GM18517 (cell line): Measurements from ENCODE around the gene SESN3.
A peak's percentile ranks its signal among the peaks of the same experiment; 100 is the strongest.
"Not testable (repeated sequence)": the region's sequence is repeated elsewhere in the genome, so short reads cannot be mapped to it uniquely, and the experiment has no call there.

Experiments
- ATAC-seq: cut with Tn5 transposase; IDR thresholded peaks from one replicate; pipeline ENCODE4 v1.9.1; 2021; ENCODE audit warnings: mild to moderate bottlenecking, moderate library complexity; ENCODE audit not compliant: unreplicated experiment

SESN3 gene, protein sequence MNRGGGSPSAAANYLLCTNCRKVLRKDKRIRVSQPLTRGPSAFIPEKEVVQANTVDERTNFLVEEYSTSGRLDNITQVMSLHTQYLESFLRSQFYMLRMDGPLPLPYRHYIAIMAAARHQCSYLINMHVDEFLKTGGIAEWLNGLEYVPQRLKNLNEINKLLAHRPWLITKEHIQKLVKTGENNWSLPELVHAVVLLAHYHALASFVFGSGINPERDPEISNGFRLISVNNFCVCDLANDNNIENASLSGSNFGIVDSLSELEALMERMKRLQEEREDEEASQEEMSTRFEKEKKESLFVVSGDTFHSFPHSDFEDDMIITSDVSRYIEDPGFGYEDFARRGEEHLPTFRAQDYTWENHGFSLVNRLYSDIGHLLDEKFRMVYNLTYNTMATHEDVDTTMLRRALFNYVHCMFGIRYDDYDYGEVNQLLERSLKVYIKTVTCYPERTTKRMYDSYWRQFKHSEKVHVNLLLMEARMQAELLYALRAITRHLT

DNA sequence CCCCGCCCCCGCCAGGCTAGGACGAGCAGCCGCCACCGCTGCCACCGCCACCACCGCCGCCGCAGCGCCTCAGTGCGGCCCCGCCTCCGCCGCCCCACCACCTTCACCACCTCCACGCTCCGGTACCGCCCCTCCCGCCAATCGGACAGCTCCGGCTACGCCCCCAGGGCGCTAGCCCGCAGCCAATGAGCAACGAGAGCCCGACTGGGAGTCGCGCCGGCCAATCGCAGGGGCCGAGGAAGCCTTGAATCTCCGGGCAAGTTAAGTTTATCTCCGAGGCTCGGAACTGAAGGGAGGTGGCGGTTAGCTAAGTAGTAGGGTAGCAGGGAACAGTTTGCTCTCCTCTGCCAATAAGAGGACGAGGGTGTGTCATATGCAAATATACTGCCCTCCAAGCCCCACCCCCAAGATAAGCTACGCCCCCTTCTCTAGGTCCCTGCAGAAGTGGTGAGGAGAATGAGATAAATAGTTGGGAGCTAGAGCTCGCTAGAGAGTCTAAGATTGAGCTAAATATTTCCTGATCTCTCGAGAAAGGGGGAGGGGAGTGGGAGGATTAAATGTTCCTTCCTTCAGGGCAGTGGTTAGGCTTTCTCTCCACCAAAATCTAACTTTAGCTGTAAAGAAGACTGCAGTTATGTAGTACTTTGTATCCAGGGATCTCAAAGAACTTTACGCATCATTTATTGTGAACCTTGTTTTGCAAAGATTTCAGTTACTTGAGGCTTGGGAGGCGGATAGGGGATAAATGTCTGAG is at the start of gene SESN3:
TSS of gene SESN3 (minus strand) at position 76 of the 754 bp plus-strand sequence. CDS start 342 bp downstream, outside the sequence.
- ATAC-seq = peak; percentile 99

GRCh38 chr11:95279921-95280868 is 49.2 kb upstream of the SESN3 start:
- peak; percentile 52 for ATAC-seq

GRCh38 chr11:95277868-95278267 is 46.9 kb upstream of the SESN3 start:
- ATAC-seq = no peak

GRCh38 chr11:95276139-95276538 is 45.1 kb upstream of the SESN3 start:
- no peak for ATAC-seq

- not testable (repeated sequence) for ATAC-seq
Observed at GRCh38 chr11:95273618-95274017, 42.6 kb upstream of the SESN3 start.

DNA sequence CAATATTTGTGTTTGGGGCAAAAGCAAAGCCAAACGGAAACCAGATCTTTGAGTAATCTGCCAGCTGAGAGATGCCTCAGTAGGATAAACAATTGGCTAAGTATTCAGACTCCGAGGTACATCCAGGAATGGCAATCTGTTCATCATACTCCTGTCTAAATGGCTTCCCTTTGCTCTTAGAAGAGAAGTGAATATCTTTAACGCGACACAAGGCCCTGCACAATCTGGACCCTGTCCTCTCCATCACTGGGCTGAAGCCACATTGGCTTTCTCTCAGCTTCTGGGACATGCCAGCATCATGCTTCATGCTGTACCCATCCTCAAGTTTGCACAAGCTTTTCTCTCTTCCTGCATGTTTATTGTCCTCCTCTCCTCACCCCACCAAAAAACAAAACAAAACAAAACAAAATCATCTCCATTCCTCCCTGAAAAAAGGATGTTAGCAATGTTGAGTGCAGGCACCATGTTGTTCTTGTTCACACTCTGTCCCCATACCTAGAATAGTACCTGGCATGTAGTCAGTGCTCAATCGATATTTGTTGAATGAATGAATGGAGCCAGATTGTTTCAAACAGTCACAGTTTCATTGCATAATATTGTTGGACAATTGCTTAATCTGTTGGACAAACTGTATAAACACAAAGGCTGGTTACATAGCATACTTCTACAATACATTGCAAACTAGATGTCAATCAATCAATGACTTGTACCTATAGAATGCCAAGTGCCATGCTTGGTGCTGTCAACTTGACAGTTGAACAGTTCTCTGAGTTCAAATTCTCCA is 38.2 kb upstream of the SESN3 start:
- ATAC-seq = no peak

- ATAC-seq = no peak
Observed at GRCh38 chr11:95268391-95268790, 37.4 kb upstream of the SESN3 start.

GRCh38 chr11:95267601-95268213 is 36.7 kb upstream of the SESN3 start:
- ATAC-seq = no peak

DNA sequence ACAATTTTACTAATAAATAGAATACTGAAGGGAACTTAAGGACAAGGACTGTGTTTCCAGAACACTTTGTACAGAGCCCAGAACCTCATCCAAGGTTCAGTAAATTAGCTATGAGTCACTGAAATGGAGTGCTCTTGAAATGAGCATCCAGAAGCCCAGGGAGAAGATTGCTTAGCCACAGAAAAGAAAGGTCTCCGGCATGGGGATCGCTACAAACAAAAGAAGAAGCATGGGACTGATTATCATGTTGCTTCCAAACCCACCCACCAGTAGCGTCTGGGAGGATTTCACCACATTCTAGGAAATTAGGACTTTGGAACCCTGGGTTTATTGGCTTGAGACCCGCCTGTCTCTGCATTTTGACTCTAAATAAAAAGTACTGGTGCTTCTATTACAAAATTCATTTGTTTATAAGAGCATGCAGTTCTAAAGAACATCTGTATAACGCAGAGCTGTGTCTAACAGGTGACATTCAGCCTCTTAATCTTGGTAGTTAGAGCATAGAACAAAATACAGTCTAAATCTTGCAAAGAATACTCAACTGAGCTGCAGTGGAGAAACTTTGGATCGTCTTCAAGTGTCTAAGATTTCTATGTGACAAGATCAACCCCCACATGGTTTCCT is 35.9 kb upstream of the SESN3 start:
- ATAC-seq = no peak

DNA sequence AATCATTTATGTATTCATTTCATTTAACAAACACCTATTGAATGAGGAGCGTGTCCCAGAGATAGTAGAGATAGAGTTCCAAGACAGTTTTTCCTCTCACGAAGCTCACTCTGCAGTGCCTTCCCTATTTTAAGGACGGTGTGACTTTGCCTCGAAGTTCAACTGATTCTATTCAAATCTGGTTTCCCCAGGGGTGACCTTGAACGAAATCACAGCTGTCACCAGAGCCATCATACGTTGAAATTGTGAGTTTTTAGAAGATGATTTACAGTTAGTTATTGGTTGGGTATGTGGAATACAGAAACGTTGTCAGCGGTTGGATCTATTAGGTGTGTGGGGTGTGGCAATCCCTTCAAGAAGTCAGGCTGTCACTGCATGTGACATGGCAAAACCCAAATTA is 33.9 kb upstream of the SESN3 start:
- no peak for ATAC-seq

- no peak for ATAC-seq
Observed at GRCh38 chr11:95262994-95263765, 32.2 kb upstream of the SESN3 start.

GRCh38 chr11:95257456-95257971 is 26.5 kb upstream of the SESN3 start:
- ATAC-seq = no peak

- ATAC-seq = no peak
Observed at GRCh38 chr11:95256321-95256779, 25.3 kb upstream of the SESN3 start.

DNA sequence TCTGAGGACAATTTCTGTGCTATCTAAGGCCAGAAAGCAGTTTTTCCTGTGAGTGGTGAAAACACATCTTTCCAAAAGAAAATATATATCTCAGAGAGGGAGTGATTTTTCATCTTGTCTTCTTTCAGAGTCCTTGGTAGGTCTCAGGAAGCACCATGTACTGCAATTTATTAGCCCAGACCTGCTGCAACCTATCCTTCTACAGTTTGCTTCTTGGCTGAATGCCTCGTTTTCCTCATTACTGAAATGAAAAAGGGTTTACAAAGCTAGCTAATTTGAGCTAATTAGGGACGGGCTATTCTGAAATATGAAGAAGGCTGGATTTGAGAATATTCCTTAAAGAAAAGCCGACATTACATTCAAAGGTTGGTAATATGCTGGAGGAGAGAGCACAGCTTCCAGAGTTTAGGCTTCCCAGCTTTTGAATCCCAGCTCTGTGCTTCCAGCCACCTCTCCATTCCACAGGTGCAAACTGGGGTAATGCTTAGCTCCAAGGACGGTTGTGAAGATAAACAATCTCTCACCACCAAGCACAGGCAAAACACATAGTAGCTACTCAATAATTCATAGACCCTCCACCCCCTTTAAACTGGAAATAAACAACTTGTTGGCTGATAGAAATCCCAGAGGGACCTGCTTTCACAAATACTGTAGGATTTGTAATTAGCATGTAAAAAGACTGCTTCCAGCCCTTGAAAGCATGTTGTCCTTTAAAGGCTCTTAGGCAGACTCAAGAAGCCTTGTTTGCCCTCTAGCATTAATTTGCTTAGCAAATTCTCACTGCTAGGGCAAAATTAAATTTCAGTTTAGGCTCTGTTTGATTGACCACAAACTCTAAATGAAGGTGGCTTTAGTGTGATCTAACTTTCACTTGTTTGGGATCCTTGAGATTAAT is 24.5 kb upstream of the SESN3 start:
- ATAC-seq = no peak

DNA sequence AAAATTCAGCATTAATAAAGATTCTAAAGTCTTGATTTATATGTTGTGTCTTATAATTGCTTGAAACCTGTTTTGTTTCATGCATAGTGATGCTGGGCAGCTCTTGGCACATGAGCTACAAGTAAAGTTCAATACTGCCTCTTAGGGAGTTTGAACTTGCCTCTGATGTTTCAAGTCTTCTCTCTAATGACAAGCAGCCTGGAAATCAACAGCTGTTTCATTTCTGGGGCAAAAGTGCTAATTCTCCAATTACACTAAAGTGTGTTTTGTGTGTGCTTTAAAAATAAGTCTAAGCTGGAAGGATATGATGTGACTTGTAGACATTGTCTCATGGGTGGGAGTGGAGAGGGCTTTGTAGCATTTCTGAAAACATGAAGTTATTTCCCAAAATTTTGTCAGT is 23.7 kb upstream of the SESN3 start:
- peak; percentile 28 for ATAC-seq

GRCh38 chr11:95254131-95254704 is 23.2 kb upstream of the SESN3 start:
- ATAC-seq = peak; percentile 99

- no peak for ATAC-seq
Observed at GRCh38 chr11:95253141-95253540, 22.1 kb upstream of the SESN3 start.
